Measurements from ENCODE around the gene HOXA3. TPM values are rescaled to one million over a fixed set of nuclear protein-coding genes. Genes with fewer than 3 reads are reported as not detected.
A peak's percentile ranks its signal among the peaks of the same experiment; 100 is the strongest.

The HOXA3 gene
- total RNA-seq, 1 experiment from 2014 or later: not detected

DNA sequence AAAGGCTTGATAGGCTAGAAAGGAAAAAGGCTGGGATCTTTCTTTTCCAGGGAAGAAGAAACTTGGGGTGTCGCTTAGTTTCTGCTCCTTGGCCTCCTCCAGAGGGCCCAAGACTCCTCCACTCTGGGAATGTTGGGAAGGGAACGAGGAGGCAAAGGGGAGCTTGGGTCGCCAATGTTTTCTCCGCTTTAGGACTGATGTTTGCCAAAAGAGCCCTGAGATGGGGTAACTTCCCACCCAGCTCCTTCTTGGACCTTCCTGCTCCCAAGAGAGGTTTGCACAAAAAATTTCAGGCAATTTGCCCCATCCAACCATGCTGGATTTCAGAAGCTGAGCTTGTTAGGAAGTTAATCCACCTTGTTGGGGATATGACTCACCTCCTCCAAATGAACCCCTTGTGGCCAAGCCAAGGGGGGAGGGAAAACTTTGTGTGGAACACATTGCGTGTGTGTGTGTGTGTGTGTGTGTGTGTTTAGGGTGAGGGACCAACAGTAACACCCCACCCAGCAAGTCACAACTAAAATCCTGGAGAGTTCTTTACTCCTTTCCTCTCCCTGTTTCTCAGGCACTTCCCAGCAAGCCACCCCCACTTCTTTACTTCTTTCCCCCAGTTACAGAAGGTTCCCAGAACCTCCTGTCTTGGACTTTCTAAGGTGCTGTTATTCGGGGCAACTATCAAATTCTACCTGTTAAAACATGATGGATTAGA, 41.2 kb downstream of the HOXA3 start:
- no peaks in the 10 kb centered on the region for H3K9me3 Mint-ChIP-seq
- POLR2A ChIA-PET: no interaction called here
- DNase-seq (ENCODE audit: low spot score) (no peak), ATAC-seq (no peak)
- TF ChIP-seq MXD4 (CRISPR knock-in tag; IDR thresholded peaks at IDR 0.05; ENCODE audit: borderline replicate concordance) (no peak), ZNF121 (CRISPR knock-in tag; IDR thresholded peaks at IDR 0.05) (no peak), TCF7 (CRISPR knock-in tag; IDR thresholded peaks at IDR 0.05; ENCODE audit: low read depth) (no peak), TP53 (CRISPR knock-in tag; IDR thresholded peaks at IDR 0.05) (no peak), NR3C1 (CRISPR knock-in tag; conservative IDR thresholded peaks at IDR 0.05; ENCODE audit: low read depth) (no peak), SP1 (CRISPR knock-in tag; conservative IDR thresholded peaks at IDR 0.05) (no peak), ETV6 (CRISPR knock-in tag; IDR thresholded peaks at IDR 0.05) (no peak), ELF4 (CRISPR knock-in tag; IDR thresholded peaks at IDR 0.05; ENCODE audit: low read depth) (no peak), ZNF671 (CRISPR knock-in tag; IDR thresholded peaks at IDR 0.05) (no peak), NR1H2 (CRISPR knock-in tag; IDR thresholded peaks at IDR 0.05) (no peak), NFATC4 (CRISPR knock-in tag; IDR thresholded peaks at IDR 0.05) (no peak), TEAD4 (CRISPR knock-in tag; IDR thresholded peaks at IDR 0.05) (no peak)
- TF ChIP-seq, protein P1, sequence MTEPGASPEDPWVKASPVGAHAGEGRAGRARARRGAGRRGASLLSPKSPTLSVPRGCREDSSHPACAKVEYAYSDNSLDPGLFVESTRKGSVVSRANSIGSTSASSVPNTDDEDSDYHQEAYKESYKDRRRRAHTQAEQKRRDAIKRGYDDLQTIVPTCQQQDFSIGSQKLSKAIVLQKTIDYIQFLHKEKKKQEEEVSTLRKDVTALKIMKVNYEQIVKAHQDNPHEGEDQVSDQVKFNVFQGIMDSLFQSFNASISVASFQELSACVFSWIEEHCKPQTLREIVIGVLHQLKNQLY (CRISPR knock-in tag; IDR thresholded peaks at IDR 0.05): no peak
- TF ChIP-seq, protein P2, sequence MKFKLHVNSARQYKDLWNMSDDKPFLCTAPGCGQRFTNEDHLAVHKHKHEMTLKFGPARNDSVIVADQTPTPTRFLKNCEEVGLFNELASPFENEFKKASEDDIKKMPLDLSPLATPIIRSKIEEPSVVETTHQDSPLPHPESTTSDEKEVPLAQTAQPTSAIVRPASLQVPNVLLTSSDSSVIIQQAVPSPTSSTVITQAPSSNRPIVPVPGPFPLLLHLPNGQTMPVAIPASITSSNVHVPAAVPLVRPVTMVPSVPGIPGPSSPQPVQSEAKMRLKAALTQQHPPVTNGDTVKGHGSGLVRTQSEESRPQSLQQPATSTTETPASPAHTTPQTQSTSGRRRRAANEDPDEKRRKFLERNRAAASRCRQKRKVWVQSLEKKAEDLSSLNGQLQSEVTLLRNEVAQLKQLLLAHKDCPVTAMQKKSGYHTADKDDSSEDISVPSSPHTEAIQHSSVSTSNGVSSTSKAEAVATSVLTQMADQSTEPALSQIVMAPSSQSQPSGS (CRISPR knock-in tag; IDR thresholded peaks at IDR 0.05; ENCODE audit: borderline replicate concordance, low read depth): no peak
- TF ChIP-seq, protein P3, sequence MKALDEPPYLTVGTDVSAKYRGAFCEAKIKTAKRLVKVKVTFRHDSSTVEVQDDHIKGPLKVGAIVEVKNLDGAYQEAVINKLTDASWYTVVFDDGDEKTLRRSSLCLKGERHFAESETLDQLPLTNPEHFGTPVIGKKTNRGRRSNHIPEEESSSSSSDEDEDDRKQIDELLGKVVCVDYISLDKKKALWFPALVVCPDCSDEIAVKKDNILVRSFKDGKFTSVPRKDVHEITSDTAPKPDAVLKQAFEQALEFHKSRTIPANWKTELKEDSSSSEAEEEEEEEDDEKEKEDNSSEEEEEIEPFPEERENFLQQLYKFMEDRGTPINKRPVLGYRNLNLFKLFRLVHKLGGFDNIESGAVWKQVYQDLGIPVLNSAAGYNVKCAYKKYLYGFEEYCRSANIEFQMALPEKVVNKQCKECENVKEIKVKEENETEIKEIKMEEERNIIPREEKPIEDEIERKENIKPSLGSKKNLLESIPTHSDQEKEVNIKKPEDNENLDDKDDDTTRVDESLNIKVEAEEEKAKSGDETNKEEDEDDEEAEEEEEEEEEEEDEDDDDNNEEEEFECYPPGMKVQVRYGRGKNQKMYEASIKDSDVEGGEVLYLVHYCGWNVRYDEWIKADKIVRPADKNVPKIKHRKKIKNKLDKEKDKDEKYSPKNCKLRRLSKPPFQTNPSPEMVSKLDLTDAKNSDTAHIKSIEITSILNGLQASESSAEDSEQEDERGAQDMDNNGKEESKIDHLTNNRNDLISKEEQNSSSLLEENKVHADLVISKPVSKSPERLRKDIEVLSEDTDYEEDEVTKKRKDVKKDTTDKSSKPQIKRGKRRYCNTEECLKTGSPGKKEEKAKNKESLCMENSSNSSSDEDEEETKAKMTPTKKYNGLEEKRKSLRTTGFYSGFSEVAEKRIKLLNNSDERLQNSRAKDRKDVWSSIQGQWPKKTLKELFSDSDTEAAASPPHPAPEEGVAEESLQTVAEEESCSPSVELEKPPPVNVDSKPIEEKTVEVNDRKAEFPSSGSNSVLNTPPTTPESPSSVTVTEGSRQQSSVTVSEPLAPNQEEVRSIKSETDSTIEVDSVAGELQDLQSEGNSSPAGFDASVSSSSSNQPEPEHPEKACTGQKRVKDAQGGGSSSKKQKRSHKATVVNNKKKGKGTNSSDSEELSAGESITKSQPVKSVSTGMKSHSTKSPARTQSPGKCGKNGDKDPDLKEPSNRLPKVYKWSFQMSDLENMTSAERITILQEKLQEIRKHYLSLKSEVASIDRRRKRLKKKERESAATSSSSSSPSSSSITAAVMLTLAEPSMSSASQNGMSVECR (CRISPR knock-in tag; IDR thresholded peaks at IDR 0.05; ENCODE audit: borderline replicate concordance): no peak
- TF ChIP-seq, protein P4, sequence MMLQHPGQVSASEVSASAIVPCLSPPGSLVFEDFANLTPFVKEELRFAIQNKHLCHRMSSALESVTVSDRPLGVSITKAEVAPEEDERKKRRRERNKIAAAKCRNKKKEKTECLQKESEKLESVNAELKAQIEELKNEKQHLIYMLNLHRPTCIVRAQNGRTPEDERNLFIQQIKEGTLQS (CRISPR knock-in tag; conservative IDR thresholded peaks at IDR 0.05): no peak
- TF ChIP-seq, protein P5, sequence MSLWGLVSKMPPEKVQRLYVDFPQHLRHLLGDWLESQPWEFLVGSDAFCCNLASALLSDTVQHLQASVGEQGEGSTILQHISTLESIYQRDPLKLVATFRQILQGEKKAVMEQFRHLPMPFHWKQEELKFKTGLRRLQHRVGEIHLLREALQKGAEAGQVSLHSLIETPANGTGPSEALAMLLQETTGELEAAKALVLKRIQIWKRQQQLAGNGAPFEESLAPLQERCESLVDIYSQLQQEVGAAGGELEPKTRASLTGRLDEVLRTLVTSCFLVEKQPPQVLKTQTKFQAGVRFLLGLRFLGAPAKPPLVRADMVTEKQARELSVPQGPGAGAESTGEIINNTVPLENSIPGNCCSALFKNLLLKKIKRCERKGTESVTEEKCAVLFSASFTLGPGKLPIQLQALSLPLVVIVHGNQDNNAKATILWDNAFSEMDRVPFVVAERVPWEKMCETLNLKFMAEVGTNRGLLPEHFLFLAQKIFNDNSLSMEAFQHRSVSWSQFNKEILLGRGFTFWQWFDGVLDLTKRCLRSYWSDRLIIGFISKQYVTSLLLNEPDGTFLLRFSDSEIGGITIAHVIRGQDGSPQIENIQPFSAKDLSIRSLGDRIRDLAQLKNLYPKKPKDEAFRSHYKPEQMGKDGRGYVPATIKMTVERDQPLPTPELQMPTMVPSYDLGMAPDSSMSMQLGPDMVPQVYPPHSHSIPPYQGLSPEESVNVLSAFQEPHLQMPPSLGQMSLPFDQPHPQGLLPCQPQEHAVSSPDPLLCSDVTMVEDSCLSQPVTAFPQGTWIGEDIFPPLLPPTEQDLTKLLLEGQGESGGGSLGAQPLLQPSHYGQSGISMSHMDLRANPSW (CRISPR knock-in tag; conservative IDR thresholded peaks at IDR 0.05; ENCODE audit: low read depth): no peak
- TF ChIP-seq, protein P6, sequence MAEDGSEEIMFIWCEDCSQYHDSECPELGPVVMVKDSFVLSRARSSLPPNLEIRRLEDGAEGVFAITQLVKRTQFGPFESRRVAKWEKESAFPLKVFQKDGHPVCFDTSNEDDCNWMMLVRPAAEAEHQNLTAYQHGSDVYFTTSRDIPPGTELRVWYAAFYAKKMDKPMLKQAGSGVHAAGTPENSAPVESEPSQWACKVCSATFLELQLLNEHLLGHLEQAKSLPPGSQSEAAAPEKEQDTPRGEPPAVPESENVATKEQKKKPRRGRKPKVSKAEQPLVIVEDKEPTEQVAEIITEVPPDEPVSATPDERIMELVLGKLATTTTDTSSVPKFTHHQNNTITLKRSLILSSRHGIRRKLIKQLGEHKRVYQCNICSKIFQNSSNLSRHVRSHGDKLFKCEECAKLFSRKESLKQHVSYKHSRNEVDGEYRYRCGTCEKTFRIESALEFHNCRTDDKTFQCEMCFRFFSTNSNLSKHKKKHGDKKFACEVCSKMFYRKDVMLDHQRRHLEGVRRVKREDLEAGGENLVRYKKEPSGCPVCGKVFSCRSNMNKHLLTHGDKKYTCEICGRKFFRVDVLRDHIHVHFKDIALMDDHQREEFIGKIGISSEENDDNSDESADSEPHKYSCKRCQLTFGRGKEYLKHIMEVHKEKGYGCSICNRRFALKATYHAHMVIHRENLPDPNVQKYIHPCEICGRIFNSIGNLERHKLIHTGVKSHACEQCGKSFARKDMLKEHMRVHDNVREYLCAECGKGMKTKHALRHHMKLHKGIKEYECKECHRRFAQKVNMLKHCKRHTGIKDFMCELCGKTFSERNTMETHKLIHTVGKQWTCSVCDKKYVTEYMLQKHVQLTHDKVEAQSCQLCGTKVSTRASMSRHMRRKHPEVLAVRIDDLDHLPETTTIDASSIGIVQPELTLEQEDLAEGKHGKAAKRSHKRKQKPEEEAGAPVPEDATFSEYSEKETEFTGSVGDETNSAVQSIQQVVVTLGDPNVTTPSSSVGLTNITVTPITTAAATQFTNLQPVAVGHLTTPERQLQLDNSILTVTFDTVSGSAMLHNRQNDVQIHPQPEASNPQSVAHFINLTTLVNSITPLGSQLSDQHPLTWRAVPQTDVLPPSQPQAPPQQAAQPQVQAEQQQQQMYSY (CRISPR knock-in tag; IDR thresholded peaks at IDR 0.05): no peak
- no peaks in the 10 kb centered on the region for H3K36me3 Mint-ChIP-seq
- CTCF ChIA-PET: interaction anchor here (1.3 to 1.4 kb wide), 3 partner anchors 10 to 50 kb away, joined by 3 to 4 read pairs (median 4); partner anchors contain the start of gene HOXA1
- H3K27ac Mint-ChIP-seq: no peak overlapping the region
- peaks cover 95% of the 10 kb centered on the region for H3K27me3 Mint-ChIP-seq (ENCODE audit: low read depth)
- peaks cover 19% of the 10 kb centered on the region for H3K4me1 Mint-ChIP-seq
- peak overlapping the region; percentile 55 for H3K4me3 Mint-ChIP-seq

Measured in WTC11 (cell line).